GM19467 (cell line): ENCODE results near the gene KIF17.

Source experiments
- ATAC-seq: cut with Tn5 transposase; IDR thresholded peaks from one replicate; pipeline ENCODE4 v1.9.1; 2021; ENCODE audit warnings: mild to moderate bottlenecking, moderate library complexity; ENCODE audit not compliant: unreplicated experiment

The KIF17 gene

DNA sequence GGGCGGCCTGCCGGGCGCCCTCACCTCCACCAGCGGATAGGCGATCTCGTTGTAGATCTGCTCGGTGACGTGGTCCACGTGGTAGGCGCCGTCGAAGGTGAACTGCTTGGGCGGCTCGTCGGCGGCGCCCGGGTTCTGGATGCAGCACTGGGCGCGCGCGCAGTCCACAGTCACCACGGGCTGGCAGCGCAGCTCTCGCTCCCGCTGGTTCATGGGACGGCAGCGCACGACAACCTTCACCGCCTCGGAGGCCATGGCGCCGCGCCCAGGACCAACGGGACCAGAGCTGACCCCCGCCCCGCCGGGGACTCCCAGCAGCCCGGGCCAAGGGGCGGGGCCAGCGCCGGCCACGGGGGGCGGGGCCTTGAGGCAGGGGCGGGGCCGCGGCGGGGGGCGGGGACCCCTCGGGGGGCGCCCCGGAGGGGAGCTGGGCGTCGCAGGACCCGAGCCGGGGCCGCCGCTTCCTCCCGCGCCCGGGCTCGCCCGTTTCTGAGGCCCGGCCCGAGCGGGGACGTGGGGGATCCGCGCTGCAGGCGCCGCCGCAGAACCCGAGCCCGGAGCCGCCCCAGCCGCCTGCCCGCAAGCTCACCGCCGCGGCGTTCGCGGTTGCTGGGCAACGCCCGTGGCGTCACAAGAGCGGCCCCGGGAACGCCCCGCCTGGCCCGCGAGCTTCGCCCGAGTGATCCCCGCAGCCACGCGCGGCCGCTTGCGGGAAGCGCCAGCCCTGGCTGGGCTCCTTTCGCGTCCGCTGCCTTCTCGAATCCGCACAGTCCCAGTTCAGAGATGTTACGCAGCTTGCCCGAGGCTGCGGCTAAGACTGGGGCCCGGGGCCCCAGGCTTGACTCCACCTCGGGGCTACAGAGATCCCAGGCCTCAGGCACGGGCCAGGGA lies at the start of gene KIF17:
Gene KIF17, minus strand, starts transcription at position 556 of the 891 bp plus-strand sequence. Its CDS starts 301 bp downstream, at position 255.
- no peak for ATAC-seq

DNA sequence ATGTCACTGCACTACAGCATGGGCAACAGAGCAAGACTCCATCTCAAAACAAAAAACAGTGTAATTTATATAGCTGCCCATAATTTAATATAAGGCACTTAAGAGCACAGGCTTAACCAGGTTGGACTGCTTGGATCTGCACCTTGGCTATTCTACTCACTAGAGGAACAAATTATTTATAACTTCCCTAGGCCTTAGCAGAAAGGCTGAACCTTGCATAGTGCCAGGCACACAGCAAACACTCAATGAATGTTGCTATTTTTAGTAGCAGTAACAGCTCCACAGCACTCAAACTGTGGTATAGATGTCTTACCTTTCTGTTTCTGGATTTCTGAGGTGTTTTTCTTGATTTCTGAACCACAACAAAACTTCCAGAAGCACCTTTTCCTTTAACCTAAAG lies 49.5 kb upstream of the KIF17 start:
- no peak for ATAC-seq

DNA sequence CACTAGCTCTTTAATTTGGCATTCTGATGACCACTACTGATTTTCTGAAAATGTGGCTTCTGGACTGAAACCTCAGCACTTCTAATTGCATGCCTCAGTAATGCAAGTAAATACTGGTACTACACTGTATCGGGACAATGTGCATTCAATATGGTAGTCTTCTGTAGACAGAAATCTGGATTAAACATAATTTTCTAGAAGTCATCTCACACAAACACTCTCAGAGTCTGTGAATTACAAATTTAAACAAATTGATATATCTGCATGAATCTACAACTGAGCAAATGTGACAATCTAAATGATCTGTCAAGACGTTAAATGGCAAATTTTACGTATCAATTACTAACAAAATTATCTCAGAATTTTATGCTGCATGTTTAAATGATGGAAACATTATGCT lies 45.6 kb upstream of the KIF17 start:
- no peak for ATAC-seq

DNA sequence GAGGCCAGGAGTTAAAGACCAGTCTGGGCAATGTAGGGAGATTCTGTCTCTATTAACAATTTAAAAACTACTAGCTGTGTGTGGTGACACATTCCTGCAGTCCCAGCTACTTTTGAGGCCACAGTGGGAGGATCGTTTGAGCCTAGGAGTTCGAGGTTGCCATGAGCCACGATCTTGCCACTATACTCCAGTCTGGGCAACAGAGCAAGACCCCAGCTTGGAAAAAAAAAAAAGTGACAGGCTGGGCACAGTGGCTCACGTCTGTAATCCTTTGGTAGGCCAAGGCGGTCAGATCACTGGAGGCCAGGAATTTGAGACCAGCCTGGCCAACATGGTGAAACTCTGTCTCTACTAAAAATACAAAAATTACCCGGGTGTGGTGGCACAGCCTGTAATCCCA lies 42.5 kb upstream of the KIF17 start:
- no peak for ATAC-seq

DNA sequence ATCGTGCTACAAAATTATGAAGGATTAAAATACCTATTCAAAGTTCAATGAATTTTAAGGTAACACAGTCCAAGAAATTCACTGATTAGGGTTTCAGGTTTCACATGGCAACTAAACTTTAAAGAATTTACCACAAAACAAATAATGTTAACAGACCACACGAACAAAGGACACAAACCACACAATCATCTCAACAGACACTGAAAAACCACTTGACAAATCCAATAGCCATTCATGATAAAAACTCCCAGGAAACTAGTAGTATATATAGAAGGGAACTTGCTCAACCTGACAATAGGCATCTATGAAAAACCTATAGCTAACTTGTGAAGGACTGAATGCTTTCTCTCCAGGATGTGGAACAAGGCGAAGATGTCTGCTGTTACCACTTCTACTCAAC lies 35.8 kb upstream of the KIF17 start:
- ATAC-seq = no peak

DNA sequence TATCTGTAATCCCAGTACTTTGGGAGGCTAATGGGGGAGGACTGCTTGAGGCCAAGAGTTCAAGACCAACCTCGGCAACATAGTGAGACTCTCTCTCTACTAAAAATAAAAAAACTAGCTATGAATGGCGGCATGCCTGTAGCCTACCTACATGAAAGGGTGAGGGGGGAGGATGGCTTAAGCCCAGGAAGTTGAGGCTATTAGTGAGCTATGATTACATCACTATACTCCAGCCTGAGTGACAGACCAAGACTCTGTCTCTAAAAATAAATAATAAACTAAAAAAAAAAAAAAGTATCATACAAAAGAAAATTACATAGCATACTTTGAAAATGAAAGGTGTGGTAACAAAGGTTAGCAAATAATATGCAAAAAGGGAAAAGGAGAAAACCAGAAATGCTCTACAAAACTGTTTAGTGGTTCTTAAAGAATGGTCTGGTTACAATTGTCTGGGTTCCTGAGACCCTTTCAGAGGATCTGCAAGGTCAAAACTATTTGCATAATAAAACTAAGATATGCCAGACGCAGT lies 33.7 kb upstream of the KIF17 start:
- no peak for ATAC-seq

DNA sequence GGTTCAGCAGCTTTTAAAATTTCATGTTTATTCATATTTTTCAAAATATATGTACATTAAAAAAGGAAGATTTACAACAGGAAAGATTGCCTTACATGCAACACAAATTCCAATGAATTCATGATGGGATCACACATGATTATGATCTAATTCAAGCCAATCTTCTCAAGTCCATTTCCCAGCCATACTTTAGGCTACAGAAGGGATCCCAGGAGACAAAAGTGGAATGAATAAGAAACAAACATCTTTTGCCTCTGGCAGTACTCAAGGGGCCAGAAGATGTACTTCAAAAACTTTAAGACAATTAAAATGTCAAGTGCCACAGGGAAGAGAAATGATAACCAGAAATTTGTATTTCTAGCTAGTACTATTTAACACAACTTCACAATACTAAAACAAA lies 24.9 kb upstream of the KIF17 start:
- ATAC-seq = no peak

DNA sequence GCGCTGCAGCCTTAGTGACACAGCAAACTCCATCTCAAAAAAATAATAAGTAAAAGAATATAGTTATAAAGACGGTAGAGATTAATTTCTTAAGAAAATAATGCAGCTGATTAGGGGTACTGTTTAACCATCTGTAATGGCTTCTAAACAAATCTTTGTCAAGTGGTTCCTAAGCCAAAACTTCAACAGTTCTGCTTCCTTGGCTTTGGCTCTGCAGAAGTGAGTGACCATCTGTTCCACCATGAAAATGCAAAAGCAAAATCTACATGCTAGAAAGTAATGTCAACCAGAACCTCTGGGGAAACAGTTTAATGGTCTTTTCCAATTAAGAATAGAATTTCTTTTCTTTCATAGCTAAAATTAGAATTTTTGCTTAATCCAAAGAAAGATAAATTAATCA lies 23.0 kb upstream of the KIF17 start:
- no peak for ATAC-seq

DNA sequence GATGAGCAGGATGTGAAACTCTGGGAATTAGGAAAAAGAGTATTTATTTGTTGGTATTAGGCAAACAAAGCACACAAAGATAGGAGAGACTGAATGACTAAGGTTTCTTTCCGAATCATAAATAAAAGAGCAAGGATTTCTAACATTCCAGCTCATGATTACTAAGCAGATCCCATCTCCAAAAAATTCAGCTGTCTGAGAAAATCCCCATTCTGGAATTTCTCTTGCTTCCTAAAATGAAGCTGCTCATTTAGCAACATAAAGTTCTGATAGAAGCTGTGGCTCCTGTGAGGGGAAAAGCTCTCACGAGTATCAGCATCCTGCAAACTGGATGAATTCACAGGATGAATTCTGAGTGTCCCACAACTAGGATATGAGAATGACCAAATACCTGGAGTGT lies 21.4 kb upstream of the KIF17 start:
- ATAC-seq = no peak

DNA sequence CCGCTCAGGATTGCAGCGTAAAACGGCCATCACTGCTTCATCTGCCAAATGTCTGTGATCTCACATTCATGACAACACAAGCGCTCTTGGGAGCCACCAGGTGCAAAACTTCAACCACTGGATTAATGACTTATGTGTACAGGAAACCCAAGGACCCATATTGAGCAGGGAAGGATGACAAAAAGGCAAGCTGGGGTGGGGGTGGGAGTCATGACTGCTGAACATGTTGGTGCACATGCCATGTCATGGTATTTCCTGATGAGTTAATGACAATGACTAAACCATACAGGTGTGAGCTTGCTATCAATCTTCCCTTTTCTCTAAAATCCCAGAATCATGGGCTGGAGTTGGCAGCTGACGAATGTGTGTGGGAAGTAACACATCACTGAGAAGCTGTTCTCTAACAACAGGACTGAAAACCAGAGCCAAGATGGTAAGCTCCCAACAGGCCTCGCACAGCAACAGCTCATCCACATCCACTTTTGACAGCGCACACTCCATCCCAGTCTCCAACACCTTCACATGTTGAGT lies 17.8 kb upstream of the KIF17 start:
- ATAC-seq = no peak

DNA sequence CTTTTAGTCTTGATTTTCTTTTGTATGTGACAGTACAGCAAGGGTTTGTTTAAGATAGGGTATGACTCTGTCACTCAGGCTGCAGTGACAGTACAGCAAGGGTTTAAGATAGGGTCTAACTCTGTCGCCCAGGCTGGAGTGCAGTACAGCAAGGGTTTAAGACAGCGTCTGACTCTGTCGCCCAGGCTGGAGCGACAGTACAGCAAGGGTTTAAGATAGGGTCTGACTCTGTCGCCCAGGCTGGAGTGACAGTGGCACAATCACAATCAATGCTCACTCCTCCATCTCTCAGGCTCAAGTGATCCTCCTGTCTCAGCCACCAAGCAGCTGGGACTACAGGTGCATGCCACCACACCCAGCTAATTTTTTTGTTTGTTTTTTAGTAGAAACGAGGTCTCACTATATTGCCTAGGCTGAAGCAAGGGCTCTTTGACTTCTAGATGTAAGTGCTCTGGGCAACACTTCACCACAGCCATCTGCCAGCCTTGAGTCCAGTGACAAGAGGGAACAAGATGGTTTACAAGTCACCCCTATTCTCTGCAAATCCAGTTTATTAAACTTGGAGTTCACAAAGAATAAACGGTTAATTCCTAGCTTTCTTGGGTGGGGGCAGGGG lies 15.7 kb upstream of the KIF17 start:
- no peak for ATAC-seq

DNA sequence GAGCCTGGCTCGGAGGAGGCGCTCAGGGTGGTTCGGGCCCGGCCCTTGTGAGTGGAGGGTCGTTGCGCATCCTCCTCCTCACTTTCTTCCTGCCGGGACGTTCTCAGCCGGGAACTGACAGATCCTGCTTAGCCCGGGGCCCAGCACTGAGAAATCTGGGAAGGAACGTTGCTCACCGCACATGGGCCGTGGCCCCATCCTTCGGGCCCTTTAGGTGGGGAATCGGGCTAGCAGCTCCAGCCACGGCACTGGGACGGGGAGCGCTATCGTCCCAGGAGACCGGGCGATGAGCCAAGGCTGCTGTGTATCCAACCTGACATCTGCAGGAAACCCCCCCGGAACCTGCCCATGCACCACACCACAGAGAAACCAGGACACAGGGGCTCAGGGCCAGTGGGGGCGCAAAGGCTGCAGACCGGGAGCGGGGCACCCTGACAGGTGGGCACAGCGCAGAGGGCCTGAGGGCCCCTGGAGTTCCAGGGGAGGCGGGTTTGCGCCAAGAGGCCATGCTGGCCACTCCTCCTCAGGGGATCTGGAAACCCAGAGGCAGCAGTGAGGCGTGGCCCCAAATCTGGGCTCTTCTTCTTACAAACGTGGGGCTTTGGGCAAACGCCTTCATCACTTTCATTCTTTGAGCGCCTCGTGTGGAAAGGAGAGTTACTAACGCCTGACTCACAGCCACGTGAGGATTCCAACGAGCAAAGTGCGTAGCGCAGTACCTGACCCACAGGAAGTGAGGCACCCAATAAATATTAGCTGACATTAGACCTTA lies 15.0 kb upstream of the KIF17 start, which contains the start of gene SH2D5:
Gene SH2D5, minus strand, starts transcription at position 116 of the 772 bp plus-strand sequence. CDS start 4,659 bp downstream, outside the sequence.
- ATAC-seq = peak; percentile 33

DNA sequence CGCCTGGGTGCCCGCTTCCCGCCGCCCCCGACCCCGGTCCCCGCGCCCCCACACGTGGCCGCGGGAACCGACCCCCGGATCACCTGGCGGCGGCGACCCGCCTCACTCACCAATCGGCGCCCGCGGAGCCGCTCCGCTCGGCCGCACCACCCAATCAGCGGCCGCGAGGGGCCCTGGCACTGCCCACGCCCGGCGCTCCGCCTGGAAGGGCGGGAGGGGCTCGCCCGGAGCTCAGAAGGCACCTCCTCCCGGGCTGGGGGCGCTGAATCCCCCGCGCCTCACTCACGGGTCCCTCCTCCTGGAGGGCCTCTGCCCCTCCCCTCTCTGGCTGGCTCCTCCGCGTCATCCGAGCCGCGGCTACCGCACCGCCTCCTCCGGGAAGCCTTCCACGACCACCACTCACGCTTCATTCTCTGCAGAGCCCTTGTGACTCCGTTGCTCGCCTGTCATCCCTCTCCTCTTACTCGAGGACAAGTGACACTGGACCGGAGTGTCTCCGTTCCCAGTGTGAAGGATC lies 14.3 kb upstream of the KIF17 start:
- ATAC-seq = peak; percentile 57

DNA sequence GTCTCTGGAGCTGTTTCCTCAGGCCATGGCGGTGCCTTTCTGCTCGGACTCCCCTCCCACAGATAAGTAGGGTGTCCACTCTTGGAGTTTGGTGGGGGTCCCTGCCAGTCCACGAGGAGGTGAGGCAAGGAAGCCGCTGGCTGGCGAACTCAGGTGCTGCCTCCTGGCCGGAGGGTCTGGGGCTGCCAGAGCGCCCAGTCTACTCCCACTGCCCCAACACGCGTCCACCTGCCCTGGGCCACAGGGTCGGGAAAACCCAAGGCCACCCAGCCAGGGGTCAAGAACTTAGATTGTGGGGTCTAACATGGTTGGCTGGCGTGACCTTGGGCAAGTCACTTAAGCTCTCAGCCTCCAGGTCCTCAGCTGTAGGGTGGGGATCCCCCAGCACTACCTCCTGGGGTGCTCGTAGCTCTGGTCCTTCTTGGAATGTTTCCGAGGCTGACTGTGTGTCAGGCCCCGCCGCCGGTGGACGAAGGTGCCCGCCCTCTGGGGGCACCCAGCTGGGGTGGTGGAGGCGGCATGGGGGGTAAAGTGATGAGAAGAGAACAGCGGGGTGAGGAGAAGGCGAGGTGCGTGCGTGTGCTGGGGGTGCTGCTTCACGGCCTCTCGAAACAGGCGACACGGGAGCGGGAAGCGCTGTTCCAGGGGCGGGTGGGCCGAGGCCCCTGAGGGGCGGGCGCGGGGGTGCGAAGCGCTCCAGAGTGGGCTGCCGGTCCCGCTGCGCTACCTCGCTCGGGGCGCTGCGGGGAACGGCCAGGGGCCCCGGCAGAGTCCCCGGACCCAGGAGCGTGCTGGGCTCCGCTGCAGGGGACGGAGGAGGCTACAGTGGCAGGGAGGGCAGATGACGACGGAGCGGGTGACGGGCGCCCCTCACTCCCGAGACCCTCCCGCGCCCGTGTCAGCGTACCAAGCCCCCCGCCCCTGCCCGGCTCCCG lies 13.5 kb upstream of the KIF17 start:
- no peak for ATAC-seq

DNA sequence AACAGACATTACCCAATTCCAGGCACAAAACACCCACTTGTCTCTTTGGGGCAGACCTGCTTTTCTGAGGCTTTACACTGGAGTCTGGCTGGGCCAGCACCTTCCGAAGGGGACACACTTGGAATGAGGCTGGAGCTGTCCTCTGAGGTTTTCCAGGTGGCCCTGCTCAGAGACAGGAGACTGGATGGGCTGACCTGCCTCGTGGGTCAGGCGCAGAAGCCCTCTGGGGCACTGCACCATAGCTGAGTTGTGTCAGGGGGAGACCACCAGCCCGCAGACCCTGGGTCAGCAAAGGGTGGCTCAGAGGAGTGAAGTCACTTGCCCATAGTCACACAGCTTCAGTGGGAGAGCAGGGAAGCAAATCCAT lies 12.9 kb upstream of the KIF17 start:
- ATAC-seq = no peak

DNA sequence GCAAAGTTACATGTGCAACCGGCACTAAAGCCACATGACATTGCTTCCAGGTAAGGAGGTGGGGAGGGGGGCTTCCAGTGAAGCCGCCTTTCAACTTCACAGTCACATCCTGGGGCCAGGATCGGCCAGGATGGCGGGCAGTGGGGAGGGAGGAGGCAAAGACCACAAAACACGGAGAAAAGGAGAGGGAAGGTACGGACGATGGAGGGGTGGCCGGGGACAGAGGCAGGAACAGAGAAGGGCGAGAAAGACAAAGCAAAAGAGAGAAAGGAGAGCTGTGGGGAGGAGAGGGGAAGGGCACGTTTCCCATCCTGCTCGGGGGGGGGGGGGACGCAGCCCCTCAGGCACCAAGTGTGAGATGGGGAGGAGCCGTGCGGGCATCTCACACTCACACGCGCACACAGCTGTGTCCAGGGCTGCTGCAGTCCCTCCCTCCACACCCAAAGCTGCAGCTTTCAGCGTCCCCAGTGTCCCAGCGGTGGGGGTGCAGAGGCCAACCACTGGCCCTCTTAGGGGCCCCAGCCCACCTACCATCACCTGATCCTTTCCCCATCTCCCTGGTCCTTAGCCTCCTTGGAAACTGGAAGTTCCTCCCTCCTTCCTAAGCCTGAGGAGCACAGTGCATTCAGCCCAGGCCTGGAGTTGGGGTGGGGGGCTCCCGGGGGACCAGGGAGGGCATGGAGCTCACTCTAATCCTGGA lies 12.3 kb upstream of the KIF17 start:
- ATAC-seq = no peak

DNA sequence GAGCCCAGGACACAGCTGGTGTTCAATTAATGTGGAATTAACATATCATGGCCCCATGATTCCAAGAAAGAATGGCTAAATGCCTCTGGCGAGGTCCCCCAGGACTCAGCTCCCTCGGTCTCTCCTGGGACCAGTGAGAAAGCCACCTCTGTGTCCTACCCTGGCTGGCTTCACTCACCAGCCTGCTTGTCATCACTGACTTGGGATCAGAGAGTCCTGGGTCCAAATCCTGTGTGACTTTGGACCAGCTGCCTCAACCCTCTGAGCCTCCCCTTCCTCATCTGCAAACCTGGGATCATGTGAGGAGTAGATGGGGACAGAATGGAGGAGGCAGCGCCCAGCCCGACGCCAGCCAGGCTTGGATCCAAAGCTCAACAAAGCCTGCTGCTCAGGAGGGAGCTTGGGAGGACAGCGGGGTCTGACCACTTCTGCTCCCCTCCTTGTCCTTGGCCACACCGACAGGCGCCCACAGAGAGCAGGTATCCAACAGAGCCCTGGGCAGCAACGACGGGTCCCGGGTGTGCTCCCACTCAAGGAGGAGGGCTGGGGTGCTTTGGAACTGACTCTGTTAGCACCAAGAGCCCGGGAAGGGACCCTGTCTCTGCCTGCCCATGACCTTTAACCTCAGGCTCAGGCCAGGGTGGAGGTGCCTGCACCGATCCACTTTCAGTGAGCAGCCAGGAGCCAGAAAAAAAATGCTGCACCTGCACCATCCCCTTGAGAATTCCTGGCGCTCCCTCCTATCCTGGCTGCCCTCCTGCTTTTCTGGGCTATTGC lies 11.5 kb upstream of the KIF17 start:
- ATAC-seq = no peak

DNA sequence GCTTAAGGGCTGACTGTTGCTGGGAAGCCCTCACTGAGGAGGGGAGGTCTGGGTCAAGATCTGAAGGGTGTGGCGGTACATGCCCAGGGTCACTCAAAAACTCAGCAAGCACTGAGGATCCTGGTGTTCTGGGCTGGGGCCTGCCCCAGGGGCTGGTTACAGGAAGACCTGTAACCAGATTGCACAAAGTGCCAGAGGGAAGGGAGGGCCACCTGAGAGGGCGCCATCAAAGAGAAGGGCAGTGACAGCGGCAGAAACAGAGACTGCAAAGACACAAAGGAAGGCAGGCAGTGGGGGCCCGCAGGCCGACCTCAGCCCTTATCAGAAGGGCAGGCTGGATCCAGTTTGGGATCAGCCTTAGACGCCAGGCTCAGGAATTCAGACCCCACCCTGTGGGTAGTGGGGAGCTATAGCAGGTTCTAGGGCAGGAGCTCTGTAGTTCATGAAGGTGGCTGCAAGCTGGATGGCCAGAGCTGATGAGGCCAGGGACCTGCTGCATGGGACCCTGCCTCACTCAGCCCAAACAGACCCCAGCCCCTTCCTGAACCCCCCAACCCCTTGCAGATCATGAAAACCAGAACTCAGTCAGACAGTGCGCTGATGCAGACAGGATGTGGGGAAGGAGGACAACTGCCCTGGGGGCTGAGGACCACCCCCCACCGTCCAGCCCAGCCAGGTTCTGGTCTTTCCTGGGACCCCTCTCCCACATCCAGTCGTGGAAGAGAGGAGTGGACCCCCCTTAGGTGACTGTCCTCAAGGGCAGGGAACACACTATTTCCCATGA lies 10.8 kb upstream of the KIF17 start:
- ATAC-seq = no peak
